HCT116 (cell line): ENCODE data around the gene RGCC. TPM values are rescaled to one million over a fixed set of nuclear protein-coding genes. Genes with fewer than 3 reads are reported as not detected.

Source experiments
- ATAC-seq: fragments of 200-7000 bp; cut with Tn5 transposase; 2 replicates; pipeline ENCODE4 v1.9.1; 2020; ENCODE audit warnings: mild to moderate bottlenecking, moderate library complexity
- BruUV-seq: library from RNA; stranded (reverse); fragments of 400-500 nt; replicated peaks from 2 replicates; lab custom pipeline; 2021; lab: Mats Ljungman, UMichigan
- CTCF ChIA-PET: fragments of 300-600 bp; sonication (Branson Sonifier 250); formaldehyde crosslinking; loops from one replicate; lab custom pipeline; 2021; ENCODE audit warnings: antibody characterized with exemption; lab: Charles Lee
- POLR2A ChIA-PET: fragments of 300-600, 350-600 bp; sonication (Branson Sonifier 250); formaldehyde crosslinking; loops from one replicate; lab custom pipeline; 2021; ENCODE audit warnings: antibody characterized with exemption; lab: Charles Lee
- RAD21 ChIA-PET, 2 experiments: fragments of 300-600 bp; sonication (Branson Sonifier 250); formaldehyde crosslinking; loops; one replicate each; lab custom pipeline; 2023; ENCODE audit warnings: low total read pairs in 2 of 2; ENCODE audit not compliant: uncharacterized antibody in 2 of 2, unreplicated experiment in 2 of 2, low non-redundant PET in 1 of 2; lab: Charles Lee
- DNase-seq: peaks from one replicate; pipeline ENCODE4 v3.0.0-alpha.2; 2010; ENCODE audit warnings: low read depth, low spot score
- H2AFZ ChIP-seq: fragments of 200-600 bp; shearing (Covaris generic), sonication (generic); 2 replicates; pipeline ENCODE4 v1.6.1; 2017; ENCODE audit warnings: low read depth, mixed run types, mixed read lengths, antibody characterized with exemption, low read length; ENCODE audit not compliant: poor library complexity, severe bottlenecking
- H3K27ac ChIP-seq: 2 replicates; pipeline ENCODE4 v1.5.1; 2012; ENCODE audit warnings: low read depth, low read length
- H3K27me3 ChIP-seq: fragments of 200-600 bp; sonication (generic); 2 replicates; pipeline ENCODE4 v1.6.1; 2016; ENCODE audit warnings: mixed run types, low read length, mixed read lengths; ENCODE audit not compliant: insufficient read depth
- H3K36me3 ChIP-seq, 2 experiments: fragments of 200-500 bp in 1 of 2; fragments of 200-600 bp in 1 of 2; sonication (Bioruptor generic) in 1 of 2; sonication (generic) in 1 of 2; 2 replicates each; pipeline versions ENCODE4 v1.5.1 to v1.6.1; 2014 to 2016; ENCODE audit warnings: low read length in 2 of 2, inconsistent platforms in 1 of 2, mixed read lengths in 1 of 2, mixed run types in 1 of 2; ENCODE audit not compliant: insufficient read depth in 2 of 2, control insufficient read depth in 1 of 2
- H3K4me1 ChIP-seq, 2 experiments: fragments of 200-600 bp in 1 of 2; sonication (generic) in 1 of 2; 2 replicates each; pipeline versions ENCODE4 v1.5.1 to v1.6.1; 2012 to 2017; ENCODE audit warnings: low read length in 2 of 2, inconsistent platforms in 1 of 2, mild to moderate bottlenecking in 1 of 2, mixed read lengths in 1 of 2, mixed run types in 1 of 2, moderate library complexity in 1 of 2; ENCODE audit not compliant: insufficient read depth in 2 of 2, control insufficient read depth in 1 of 2
- H3K4me2 ChIP-seq: fragments of 200-600 bp; sonication (generic); 2 replicates; pipeline ENCODE4 v1.6.1; 2017; ENCODE audit warnings: mixed run types, low read length, mixed read lengths
- H3K4me3 ChIP-seq, 2 experiments: fragments of 200-600 bp in 1 of 2; sonication (generic) in 1 of 2; replicated peaks in 1 of 2; 2 replicates each; pipeline ENCODE4 v1.5.1; 2011 to 2016; ENCODE audit warnings: low read length in 2 of 2, control low read depth in 1 of 2, low read depth in 1 of 2, mild to moderate bottlenecking in 1 of 2, mixed read lengths in 1 of 2, mixed run types in 1 of 2
- H3K79me2 ChIP-seq: fragments of 200-600 bp; sonication (generic); 2 replicates; pipeline ENCODE4 v1.6.1; 2017; ENCODE audit warnings: mild to moderate bottlenecking, mixed run types, low read length, moderate library complexity, mixed read lengths; ENCODE audit not compliant: insufficient read depth
- H3K9ac ChIP-seq: fragments of 200-600 bp; sonication (generic); 2 replicates; pipeline ENCODE4 v1.6.1; 2016; ENCODE audit warnings: low read length, mixed read lengths
- H3K9me2 ChIP-seq: fragments of 200-600 bp; sonication (generic), shearing (Covaris generic); 2 replicates; pipeline ENCODE4 v1.6.1; 2017; ENCODE audit warnings: mixed run types, mild to moderate bottlenecking, moderate library complexity; ENCODE audit not compliant: insufficient read depth
- H3K9me3 ChIP-seq, 2 experiments: fragments of 200-500 bp in 1 of 2; fragments of 200-600 bp in 1 of 2; sonication (Bioruptor generic) in 1 of 2; sonication (generic) in 1 of 2; 2 replicates each; pipeline ENCODE4 v1.6.1; 2014 to 2017; ENCODE audit warnings: low read length in 2 of 2, mixed read lengths in 2 of 2, inconsistent platforms in 1 of 2, low read depth in 1 of 2, mild to moderate bottlenecking in 1 of 2, mixed run types in 1 of 2, moderate library complexity in 1 of 2; ENCODE audit not compliant: control insufficient read depth in 1 of 2, insufficient read depth in 1 of 2
- H4K20me1 ChIP-seq: fragments of 200-600 bp; sonication (generic), shearing (Covaris generic); 2 replicates; pipeline ENCODE4 v1.6.1; 2017; ENCODE audit warnings: mixed run types, mild to moderate bottlenecking, moderate library complexity; ENCODE audit not compliant: insufficient read depth
- CBX3 ChIP-seq: IDR thresholded peaks from 2 replicates; pipeline ENCODE4 v1.6.1; 2012; ENCODE audit warnings: low read depth
- EGR1 ChIP-seq: IDR thresholded peaks from 2 replicates; pipeline ENCODE4 v1.6.1; 2012; ENCODE audit warnings: low read depth
- ELF1 ChIP-seq: IDR thresholded peaks from 2 replicates; pipeline ENCODE4 v1.6.1; 2012; ENCODE audit warnings: low read depth, borderline replicate concordance
- EZH2 ChIP-seq: fragments of 200-600 bp; sonication (generic); IDR thresholded peaks from 2 replicates; pipeline ENCODE4 v1.6.1; 2017; ENCODE audit warnings: antibody characterized with exemption, mixed run types
- EZH2phosphoT487 ChIP-seq: fragments of 200-600 bp; IDR thresholded peaks from 2 replicates; pipeline ENCODE4 v1.6.1; 2018; ENCODE audit warnings: antibody characterized with exemption, borderline replicate concordance
- FOSL1 ChIP-seq: IDR thresholded peaks from 2 replicates; pipeline ENCODE4 v1.6.1; 2012; ENCODE audit warnings: low read depth
- JUND ChIP-seq: IDR thresholded peaks from 2 replicates; pipeline ENCODE4 v1.6.1; 2012
- POLR2A ChIP-seq: IDR thresholded peaks from 2 replicates; pipeline ENCODE4 v1.7.0; 2011; ENCODE audit warnings: borderline replicate concordance; ENCODE audit not compliant: insufficient read depth, insufficient read length; ENCODE audit errors: extremely low read depth
- SIN3A ChIP-seq: IDR thresholded peaks from 2 replicates; pipeline ENCODE4 v1.6.1; 2012; ENCODE audit warnings: low read depth
- SRF ChIP-seq: IDR thresholded peaks from 2 replicates; pipeline ENCODE4 v1.6.1; 2012; ENCODE audit warnings: low read depth
- ZFX ChIP-seq: fragments of 450-650 bp; IDR thresholded peaks from 2 replicates; pipeline ENCODE4 v1.6.1; 2017
- ZNF274 ChIP-seq: fragments of 200-500 bp; sonication (Bioruptor generic); IDR thresholded peaks from 2 replicates; pipeline ENCODE4 v1.6.1; 2014; ENCODE audit warnings: mild to moderate bottlenecking, low read depth, low read length, inconsistent platforms
- intact Hi-C: fragments of 100-400 bp; cut with micrococcal nuclease; formaldehyde crosslinking; loops from 2 replicates; pipeline ENCODE4 v1.10.0; 2022
- total RNA-seq: library from RNA; stranded (reverse); gene quantifications from one replicate; pipeline ENCODE4 v1.2.1, GENCODE V29; 2021; ENCODE audit not compliant: unreplicated experiment
- TF ChIP-seq, protein P1 (sequence below): IDR thresholded peaks from 2 replicates; pipeline ENCODE4 v1.6.1; 2012; ENCODE audit warnings: low read depth
- TF ChIP-seq, protein P2 (sequence below): IDR thresholded peaks from 2 replicates; pipeline ENCODE4 v1.6.1; 2011; ENCODE audit warnings: mild to moderate bottlenecking, low read length, moderate library complexity; ENCODE audit not compliant: insufficient replicate concordance; ENCODE audit errors: extremely low read depth
- TF ChIP-seq, protein P3 (sequence below): IDR thresholded peaks from 2 replicates; pipeline ENCODE4 v1.6.1; 2012
- TF ChIP-seq, protein P4 (sequence below): IDR thresholded peaks from 2 replicates; pipeline ENCODE4 v1.6.1; 2012

RGCC gene
- total RNA-seq, 1 experiment from 2014 or later, result 3.2 TPM

DNA sequence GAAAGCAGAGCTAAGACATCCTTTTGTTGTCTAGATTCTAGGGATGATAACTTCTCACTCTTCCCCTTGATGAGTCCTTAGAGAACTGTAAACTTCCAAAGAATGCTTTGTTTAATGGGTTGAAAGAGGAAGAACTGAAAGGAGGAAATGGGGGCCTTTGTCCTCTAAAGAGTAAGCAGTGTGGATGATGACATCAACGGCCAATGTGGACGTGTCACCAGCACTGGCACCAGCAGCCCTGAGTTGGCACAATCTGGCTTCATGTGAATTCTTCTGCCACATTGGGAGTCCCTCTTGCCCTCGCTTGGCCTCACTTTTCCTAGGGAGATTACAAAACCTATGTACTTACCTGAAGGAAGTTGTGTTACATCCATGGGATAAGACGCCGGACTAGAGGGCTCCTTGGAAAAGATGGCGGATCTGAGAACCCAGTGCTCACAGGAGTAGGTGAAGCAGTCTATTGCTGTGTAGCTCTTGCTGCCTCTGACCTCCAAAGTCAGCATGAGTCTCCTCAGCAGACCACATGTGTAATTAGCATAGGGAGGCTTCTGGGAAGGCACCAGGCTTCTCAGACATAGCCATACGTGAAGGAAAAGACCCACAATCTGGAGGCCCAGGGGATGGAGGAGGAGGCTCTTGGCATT, 62.8 kb downstream of the RGCC start:
- intact Hi-C loops, result no loop called here
- ATAC-seq (no peak), DNase-seq (no peak)
- Histone ChIP-seq H3K36me3 (no peaks in the 10 kb centered on the region), H3K79me2 (no peaks in the 10 kb centered on the region), H3K9ac (no peak overlapping the region), H3K4me3 (no peak overlapping the region), H3K27ac (no peak overlapping the region), H3K9me3 (no peaks in the 10 kb centered on the region), H3K9me2 (no peaks in the 10 kb centered on the region), H4K20me1 (no peaks in the 10 kb centered on the region), H3K4me2 (no peak overlapping the region), H2AFZ (no peak overlapping the region), H3K27me3 (no peaks in the 10 kb centered on the region), H3K4me1 (no peaks in the 10 kb centered on the region)
- no TSS peak for BruUV-seq
- ChIA-PET POLR2A (no interaction called here), CTCF (no interaction called here), RAD21 (no interaction called here)
- TF ChIP-seq, protein P1, sequence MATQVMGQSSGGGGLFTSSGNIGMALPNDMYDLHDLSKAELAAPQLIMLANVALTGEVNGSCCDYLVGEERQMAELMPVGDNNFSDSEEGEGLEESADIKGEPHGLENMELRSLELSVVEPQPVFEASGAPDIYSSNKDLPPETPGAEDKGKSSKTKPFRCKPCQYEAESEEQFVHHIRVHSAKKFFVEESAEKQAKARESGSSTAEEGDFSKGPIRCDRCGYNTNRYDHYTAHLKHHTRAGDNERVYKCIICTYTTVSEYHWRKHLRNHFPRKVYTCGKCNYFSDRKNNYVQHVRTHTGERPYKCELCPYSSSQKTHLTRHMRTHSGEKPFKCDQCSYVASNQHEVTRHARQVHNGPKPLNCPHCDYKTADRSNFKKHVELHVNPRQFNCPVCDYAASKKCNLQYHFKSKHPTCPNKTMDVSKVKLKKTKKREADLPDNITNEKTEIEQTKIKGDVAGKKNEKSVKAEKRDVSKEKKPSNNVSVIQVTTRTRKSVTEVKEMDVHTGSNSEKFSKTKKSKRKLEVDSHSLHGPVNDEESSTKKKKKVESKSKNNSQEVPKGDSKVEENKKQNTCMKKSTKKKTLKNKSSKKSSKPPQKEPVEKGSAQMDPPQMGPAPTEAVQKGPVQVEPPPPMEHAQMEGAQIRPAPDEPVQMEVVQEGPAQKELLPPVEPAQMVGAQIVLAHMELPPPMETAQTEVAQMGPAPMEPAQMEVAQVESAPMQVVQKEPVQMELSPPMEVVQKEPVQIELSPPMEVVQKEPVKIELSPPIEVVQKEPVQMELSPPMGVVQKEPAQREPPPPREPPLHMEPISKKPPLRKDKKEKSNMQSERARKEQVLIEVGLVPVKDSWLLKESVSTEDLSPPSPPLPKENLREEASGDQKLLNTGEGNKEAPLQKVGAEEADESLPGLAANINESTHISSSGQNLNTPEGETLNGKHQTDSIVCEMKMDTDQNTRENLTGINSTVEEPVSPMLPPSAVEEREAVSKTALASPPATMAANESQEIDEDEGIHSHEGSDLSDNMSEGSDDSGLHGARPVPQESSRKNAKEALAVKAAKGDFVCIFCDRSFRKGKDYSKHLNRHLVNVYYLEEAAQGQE, result no peak
- TF ChIP-seq EZH2phosphoT487, result no peak
- TF ChIP-seq, protein P2, sequence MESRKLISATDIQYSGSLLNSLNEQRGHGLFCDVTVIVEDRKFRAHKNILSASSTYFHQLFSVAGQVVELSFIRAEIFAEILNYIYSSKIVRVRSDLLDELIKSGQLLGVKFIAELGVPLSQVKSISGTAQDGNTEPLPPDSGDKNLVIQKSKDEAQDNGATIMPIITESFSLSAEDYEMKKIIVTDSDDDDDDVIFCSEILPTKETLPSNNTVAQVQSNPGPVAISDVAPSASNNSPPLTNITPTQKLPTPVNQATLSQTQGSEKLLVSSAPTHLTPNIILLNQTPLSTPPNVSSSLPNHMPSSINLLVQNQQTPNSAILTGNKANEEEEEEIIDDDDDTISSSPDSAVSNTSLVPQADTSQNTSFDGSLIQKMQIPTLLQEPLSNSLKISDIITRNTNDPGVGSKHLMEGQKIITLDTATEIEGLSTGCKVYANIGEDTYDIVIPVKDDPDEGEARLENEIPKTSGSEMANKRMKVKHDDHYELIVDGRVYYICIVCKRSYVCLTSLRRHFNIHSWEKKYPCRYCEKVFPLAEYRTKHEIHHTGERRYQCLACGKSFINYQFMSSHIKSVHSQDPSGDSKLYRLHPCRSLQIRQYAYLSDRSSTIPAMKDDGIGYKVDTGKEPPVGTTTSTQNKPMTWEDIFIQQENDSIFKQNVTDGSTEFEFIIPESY, result no peak
- TF ChIP-seq FOSL1, result no peak
- no peak for TF ChIP-seq ZFX
- TF ChIP-seq SIN3A, result no peak
- TF ChIP-seq POLR2A, result no peak
- TF ChIP-seq CBX3, result no peak
- TF ChIP-seq ZNF274, result no peak
- TF ChIP-seq ELF1, result no peak
- TF ChIP-seq, protein P3, sequence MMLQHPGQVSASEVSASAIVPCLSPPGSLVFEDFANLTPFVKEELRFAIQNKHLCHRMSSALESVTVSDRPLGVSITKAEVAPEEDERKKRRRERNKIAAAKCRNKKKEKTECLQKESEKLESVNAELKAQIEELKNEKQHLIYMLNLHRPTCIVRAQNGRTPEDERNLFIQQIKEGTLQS, result no peak
- TF ChIP-seq EGR1, result no peak
- no peak for TF ChIP-seq JUND
- no peak for TF ChIP-seq EZH2
- TF ChIP-seq, protein P4, sequence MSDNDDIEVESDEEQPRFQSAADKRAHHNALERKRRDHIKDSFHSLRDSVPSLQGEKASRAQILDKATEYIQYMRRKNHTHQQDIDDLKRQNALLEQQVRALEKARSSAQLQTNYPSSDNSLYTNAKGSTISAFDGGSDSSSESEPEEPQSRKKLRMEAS, result no peak
- TF ChIP-seq SRF, result no peak
